Iris pigment epithelial cell (primary cell): Measurements from ENCODE around the gene RFXANK.
"Not testable (repeated sequence)": the region's sequence is repeated elsewhere in the genome, so short reads cannot be mapped to it uniquely, and the experiment has no call there.

Experiments used
- DNase-seq: peaks from one replicate; pipeline ENCODE4 v3.0.0-alpha.2; 2011; ENCODE audit warnings: low read depth

The RFXANK gene

GRCh38 chr19:19192078-19192882, at the start of gene RFXANK, which contains the start of gene BORCS8:
RFXANK (plus strand) TSS chr19:19192258; CDS start chr19:19193947, 1,689 bp downstream.
BORCS8 (minus strand) TSS chr19:19192152; CDS start chr19:19192117, 35 bp downstream.
- DNase-seq = peak; percentile 99

- no peak for DNase-seq
These were observed 49.7 kb upstream of the RFXANK start for GRCh38 chr19:19142347-19142746.

- no peak for DNase-seq
These were observed 46.8 kb upstream of the RFXANK start for GRCh38 chr19:19145281-19145680.

GRCh38 chr19:19145684-19146608, 46.1 kb upstream of the RFXANK start:
- DNase-seq = peak; percentile 30

GRCh38 chr19:19146865-19147264, 45.2 kb upstream of the RFXANK start:
- DNase-seq = no peak

- DNase-seq = no peak
These were observed 44.7 kb upstream of the RFXANK start for GRCh38 chr19:19147344-19147743.

GRCh38 chr19:19148504-19148903, 43.6 kb upstream of the RFXANK start:
- not testable (repeated sequence) for DNase-seq

GRCh38 chr19:19149435-19149834, 42.6 kb upstream of the RFXANK start:
- no peak for DNase-seq

GRCh38 chr19:19151418-19151817, 40.6 kb upstream of the RFXANK start:
- no peak for DNase-seq

- DNase-seq = no peak
These were observed 39.2 kb upstream of the RFXANK start for GRCh38 chr19:19152668-19153384.

GRCh38 chr19:19154768-19155494, 37.1 kb upstream of the RFXANK start:
- no peak for DNase-seq

- no peak for DNase-seq
These were observed 36.4 kb upstream of the RFXANK start for GRCh38 chr19:19155495-19156219.

GRCh38 chr19:19157808-19158207, 34.2 kb upstream of the RFXANK start:
- no peak for DNase-seq

- no peak for DNase-seq
These were observed 32.5 kb upstream of the RFXANK start for GRCh38 chr19:19159534-19159933.

GRCh38 chr19:19160461-19161035, 31.5 kb upstream of the RFXANK start:
- DNase-seq = no peak

GRCh38 chr19:19162495-19162894, 29.6 kb upstream of the RFXANK start:
- no peak for DNase-seq

- DNase-seq = no peak
These were observed 26.7 kb upstream of the RFXANK start for GRCh38 chr19:19165396-19165795.

- no peak for DNase-seq
These were observed 24.4 kb upstream of the RFXANK start for GRCh38 chr19:19167612-19168011.

- DNase-seq = no peak
These were observed 22.6 kb upstream of the RFXANK start for GRCh38 chr19:19169236-19170052.
